ENCODE measurements around the gene CBR3.

CBR3 gene

GRCh38 chr21:36163750-36164741 is 29.2 kb downstream of the CBR3 start:
- H3K27ac ChIP-seq (ENCODE audit: low read depth, low read length), result no peak overlapping the region
- no peak overlapping the region for H2AFZ ChIP-seq (ENCODE audit: low read depth, low read length, severe bottlenecking)
- H3K9ac ChIP-seq (ENCODE audit: low read length), result no peak overlapping the region
- no peaks in the 10 kb centered on the region for H3K36me3 ChIP-seq (ENCODE audit: low read length)
- H3K9me3 ChIP-seq (ENCODE audit: insufficient read depth, low read length), result no peaks in the 10 kb centered on the region
- no peak overlapping the region for H3K4me2 ChIP-seq (ENCODE audit: low read depth, low read length, poor library complexity, severe bottlenecking)
- no peaks in the 10 kb centered on the region for H3K9me2 ChIP-seq (replicated peaks; ENCODE audit: insufficient read depth, low read length)
- H4K20me1 ChIP-seq (ENCODE audit: low read depth, low read length), result no peaks in the 10 kb centered on the region
- no peaks in the 10 kb centered on the region for H3K79me2 ChIP-seq (ENCODE audit: insufficient read depth, low read length)
- no peaks in the 10 kb centered on the region for H3K27me3 ChIP-seq (ENCODE audit: low read length)
- H3F3A ChIP-seq (ENCODE audit: insufficient read depth), result no peaks in the 10 kb centered on the region
- TF ChIP-seq EZH2phosphoT487 (conservative IDR thresholded peaks at IDR 0.05; ENCODE audit: low read length) (no peak), CTCF (IDR thresholded peaks at IDR 0.05; ENCODE audit: insufficient read depth, low read length, poor library complexity, severe bottlenecking) (no peak)
- no peak overlapping the region for H3K4me3 ChIP-seq (ENCODE audit: insufficient read depth, low read length, poor library complexity, severe bottlenecking)

GRCh38 chr21:36165356-36165755 is 30.5 kb downstream of the CBR3 start:
- Histone ChIP-seq H4K20me1 (ENCODE audit: low read depth, low read length) (no peaks in the 10 kb centered on the region), H3K27me3 (ENCODE audit: low read length) (no peaks in the 10 kb centered on the region), H3K9me2 (replicated peaks; ENCODE audit: insufficient read depth, low read length) (no peaks in the 10 kb centered on the region), H2AFZ (ENCODE audit: low read depth, low read length, severe bottlenecking) (no peak overlapping the region), H3K36me3 (ENCODE audit: low read length) (no peaks in the 10 kb centered on the region), H3K9ac (ENCODE audit: low read length) (no peak overlapping the region), H3K4me3 (ENCODE audit: insufficient read depth, low read length, poor library complexity, severe bottlenecking) (no peak overlapping the region), H3K79me2 (ENCODE audit: insufficient read depth, low read length) (no peaks in the 10 kb centered on the region), H3K27ac (ENCODE audit: low read depth, low read length) (no peak overlapping the region), H3F3A (ENCODE audit: insufficient read depth) (no peaks in the 10 kb centered on the region), H3K9me3 (ENCODE audit: insufficient read depth, low read length) (no peaks in the 10 kb centered on the region), H3K4me2 (ENCODE audit: low read depth, low read length, poor library complexity, severe bottlenecking) (no peak overlapping the region)
- TF ChIP-seq EZH2phosphoT487 (conservative IDR thresholded peaks at IDR 0.05; ENCODE audit: low read length) (no peak), CTCF (IDR thresholded peaks at IDR 0.05; ENCODE audit: insufficient read depth, low read length, poor library complexity, severe bottlenecking) (no peak)

GRCh38 chr21:36166705-36167104 is 31.8 kb downstream of the CBR3 start:
- no peak overlapping the region for H3K27ac ChIP-seq (ENCODE audit: low read depth, low read length)
- no peak overlapping the region for H2AFZ ChIP-seq (ENCODE audit: low read depth, low read length, severe bottlenecking)
- no peaks in the 10 kb centered on the region for H3K36me3 ChIP-seq (ENCODE audit: low read length)
- no peaks in the 10 kb centered on the region for H4K20me1 ChIP-seq (ENCODE audit: low read depth, low read length)
- no peaks in the 10 kb centered on the region for H3F3A ChIP-seq (ENCODE audit: insufficient read depth)
- TF ChIP-seq CTCF (IDR thresholded peaks at IDR 0.05; ENCODE audit: insufficient read depth, low read length, poor library complexity, severe bottlenecking) (no peak), EZH2phosphoT487 (conservative IDR thresholded peaks at IDR 0.05; ENCODE audit: low read length) (no peak)
- H3K9me2 ChIP-seq (replicated peaks; ENCODE audit: insufficient read depth, low read length), result no peaks in the 10 kb centered on the region
- H3K4me3 ChIP-seq (ENCODE audit: insufficient read depth, low read length, poor library complexity, severe bottlenecking), result no peak overlapping the region
- no peaks in the 10 kb centered on the region for H3K79me2 ChIP-seq (ENCODE audit: insufficient read depth, low read length)
- no peak overlapping the region for H3K4me2 ChIP-seq (ENCODE audit: low read depth, low read length, poor library complexity, severe bottlenecking)
- H3K27me3 ChIP-seq (ENCODE audit: low read length), result no peaks in the 10 kb centered on the region
- no peak overlapping the region for H3K9ac ChIP-seq (ENCODE audit: low read length)
- H3K9me3 ChIP-seq (ENCODE audit: insufficient read depth, low read length), result no peaks in the 10 kb centered on the region
